ENCODE measurements around the gene ANKRD16.

ANKRD16 gene

DNA sequence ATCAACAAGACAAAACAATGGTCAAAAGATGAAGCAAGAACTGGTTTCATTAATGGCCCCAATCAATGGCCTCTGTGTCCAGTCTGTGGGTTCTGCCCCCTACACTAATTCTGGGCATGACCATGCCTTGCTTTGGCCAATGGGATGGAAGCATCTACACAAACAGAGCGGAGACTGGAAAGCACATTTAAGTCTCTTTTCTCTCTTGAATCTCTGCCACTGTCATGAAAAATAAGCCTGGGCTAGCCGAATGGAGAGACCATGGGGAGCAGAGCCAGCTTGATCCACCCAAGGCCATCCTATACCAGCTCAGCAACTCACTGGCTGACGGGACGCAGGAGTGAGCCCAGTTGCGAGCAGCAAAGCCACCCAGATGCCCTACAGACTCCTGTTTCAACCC is 30.9 kb downstream of the ANKRD16 start:
- Histone ChIP-seq H3F3A (ENCODE audit: insufficient read depth) (no peaks in the 10 kb centered on the region), H3K4me2 (ENCODE audit: low read depth, low read length, poor library complexity, severe bottlenecking) (no peak overlapping the region), H3K27me3 (ENCODE audit: low read length) (no peaks in the 10 kb centered on the region), H2AFZ (ENCODE audit: low read depth, low read length, severe bottlenecking) (no peak overlapping the region), H3K27ac (ENCODE audit: low read depth, low read length) (no peak overlapping the region), H3K9ac (ENCODE audit: low read length) (no peak overlapping the region), H4K20me1 (ENCODE audit: low read depth, low read length) (no peaks in the 10 kb centered on the region), H3K36me3 (ENCODE audit: low read length) (no peaks in the 10 kb centered on the region), H3K9me2 (replicated peaks; ENCODE audit: insufficient read depth, low read length) (no peaks in the 10 kb centered on the region), H3K79me2 (ENCODE audit: insufficient read depth, low read length) (no peaks in the 10 kb centered on the region), H3K9me3 (ENCODE audit: insufficient read depth, low read length) (no peaks in the 10 kb centered on the region), H3K4me3 (ENCODE audit: insufficient read depth, low read length, poor library complexity, severe bottlenecking) (no peak overlapping the region)
- TF ChIP-seq, protein P1, sequence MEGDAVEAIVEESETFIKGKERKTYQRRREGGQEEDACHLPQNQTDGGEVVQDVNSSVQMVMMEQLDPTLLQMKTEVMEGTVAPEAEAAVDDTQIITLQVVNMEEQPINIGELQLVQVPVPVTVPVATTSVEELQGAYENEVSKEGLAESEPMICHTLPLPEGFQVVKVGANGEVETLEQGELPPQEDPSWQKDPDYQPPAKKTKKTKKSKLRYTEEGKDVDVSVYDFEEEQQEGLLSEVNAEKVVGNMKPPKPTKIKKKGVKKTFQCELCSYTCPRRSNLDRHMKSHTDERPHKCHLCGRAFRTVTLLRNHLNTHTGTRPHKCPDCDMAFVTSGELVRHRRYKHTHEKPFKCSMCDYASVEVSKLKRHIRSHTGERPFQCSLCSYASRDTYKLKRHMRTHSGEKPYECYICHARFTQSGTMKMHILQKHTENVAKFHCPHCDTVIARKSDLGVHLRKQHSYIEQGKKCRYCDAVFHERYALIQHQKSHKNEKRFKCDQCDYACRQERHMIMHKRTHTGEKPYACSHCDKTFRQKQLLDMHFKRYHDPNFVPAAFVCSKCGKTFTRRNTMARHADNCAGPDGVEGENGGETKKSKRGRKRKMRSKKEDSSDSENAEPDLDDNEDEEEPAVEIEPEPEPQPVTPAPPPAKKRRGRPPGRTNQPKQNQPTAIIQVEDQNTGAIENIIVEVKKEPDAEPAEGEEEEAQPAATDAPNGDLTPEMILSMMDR (IDR thresholded peaks at IDR 0.05; ENCODE audit: insufficient read depth, low read length, poor library complexity, severe bottlenecking) = no peak
- TF ChIP-seq EZH2phosphoT487 (conservative IDR thresholded peaks at IDR 0.05; ENCODE audit: low read length) = no peak

DNA sequence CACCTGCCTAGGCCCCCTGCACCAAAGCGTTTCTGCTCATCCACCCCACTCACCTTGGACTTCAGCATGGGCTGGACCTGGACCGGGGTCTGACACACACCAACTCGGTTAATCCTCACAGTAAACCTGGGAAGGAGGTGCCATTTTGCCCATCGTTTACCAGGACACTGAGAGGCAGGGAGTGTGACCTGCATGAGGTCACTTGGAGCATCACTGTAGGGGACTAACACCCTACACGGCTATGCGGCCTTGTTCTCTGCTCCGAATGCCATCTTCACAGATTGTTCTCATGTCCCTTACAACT is 33.0 kb downstream of the ANKRD16 start:
- Histone ChIP-seq H2AFZ (ENCODE audit: low read depth, low read length, severe bottlenecking) (no peak overlapping the region), H3K36me3 (ENCODE audit: low read length) (no peaks in the 10 kb centered on the region), H3K9me2 (replicated peaks; ENCODE audit: insufficient read depth, low read length) (no peaks in the 10 kb centered on the region), H3K4me2 (ENCODE audit: low read depth, low read length, poor library complexity, severe bottlenecking) (no peak overlapping the region), H4K20me1 (ENCODE audit: low read depth, low read length) (no peaks in the 10 kb centered on the region), H3K27me3 (ENCODE audit: low read length) (no peaks in the 10 kb centered on the region), H3K79me2 (ENCODE audit: insufficient read depth, low read length) (no peaks in the 10 kb centered on the region), H3K4me3 (ENCODE audit: insufficient read depth, low read length, poor library complexity, severe bottlenecking) (no peak overlapping the region), H3K27ac (ENCODE audit: low read depth, low read length) (no peak overlapping the region), H3K9ac (ENCODE audit: low read length) (no peak overlapping the region), H3K9me3 (ENCODE audit: insufficient read depth, low read length) (no peaks in the 10 kb centered on the region), H3F3A (ENCODE audit: insufficient read depth) (no peaks in the 10 kb centered on the region)
- TF ChIP-seq, protein P1 (IDR thresholded peaks at IDR 0.05; ENCODE audit: insufficient read depth, low read length, poor library complexity, severe bottlenecking) = no peak
- no peak for TF ChIP-seq EZH2phosphoT487 (conservative IDR thresholded peaks at IDR 0.05; ENCODE audit: low read length)

GRCh38 chr10:5855979-5856700 is 33.6 kb downstream of the ANKRD16 start:
- Histone ChIP-seq H3K9ac (ENCODE audit: low read length) (no peak overlapping the region), H3K9me2 (replicated peaks; ENCODE audit: insufficient read depth, low read length) (no peaks in the 10 kb centered on the region), H3K4me3 (ENCODE audit: insufficient read depth, low read length, poor library complexity, severe bottlenecking) (no peak overlapping the region), H3K9me3 (ENCODE audit: insufficient read depth, low read length) (no peaks in the 10 kb centered on the region), H3K27ac (ENCODE audit: low read depth, low read length) (no peak overlapping the region), H3K4me2 (ENCODE audit: low read depth, low read length, poor library complexity, severe bottlenecking) (no peak overlapping the region), H3K79me2 (ENCODE audit: insufficient read depth, low read length) (no peaks in the 10 kb centered on the region), H4K20me1 (ENCODE audit: low read depth, low read length) (no peaks in the 10 kb centered on the region), H2AFZ (ENCODE audit: low read depth, low read length, severe bottlenecking) (no peak overlapping the region), H3K36me3 (ENCODE audit: low read length) (no peaks in the 10 kb centered on the region), H3K27me3 (ENCODE audit: low read length) (no peaks in the 10 kb centered on the region), H3F3A (ENCODE audit: insufficient read depth) (no peaks in the 10 kb centered on the region)
- TF ChIP-seq EZH2phosphoT487 (conservative IDR thresholded peaks at IDR 0.05; ENCODE audit: low read length) = no peak
- TF ChIP-seq, protein P1 (IDR thresholded peaks at IDR 0.05; ENCODE audit: insufficient read depth, low read length, poor library complexity, severe bottlenecking) = no peak
